ENCODE results near the gene STAB1. TPM values are rescaled to one million over a fixed set of nuclear protein-coding genes. Genes with fewer than 3 reads are reported as not detected.

The STAB1 gene
- total and polyA plus RNA-seq, 12 donors, result 17.4 to 231 (median 44.1) TPM

GRCh38 chr3:52493232-52494017 lies 1.7 kb upstream of the STAB1 start:
- intact Hi-C loops (cut with DNase I), result loop anchor here in 3 of 10 donors (5.0 kb wide), 3 partner anchors 34 to 44 kb away; partner anchors contain the start of genes NT5DC2 (in 1 of the 3) and UQCC5 (in 1 of the 3)
- H3K36me3 ChIP-seq, result peaks cover 0 to 55% (median 40%) of the 10 kb centered on the region in 9 donors
- DNase-seq, result no peak
- H3K4me1 ChIP-seq, result peaks cover 6 to 91% (median 69%) of the 10 kb centered on the region in 9 donors
- peak overlapping the region in 1 of 10 donors; percentile 95 for H3K27ac ChIP-seq
- no peaks in the 10 kb centered on the region for H3K27me3 ChIP-seq
- no peaks in the 10 kb centered on the region for H3K9me3 ChIP-seq
- WGBS, 2 donors, result 93 to 96% methylated on average over 7 of the region's 7 CpGs
- H3K4me3 ChIP-seq, result no peak overlapping the region
- no peak for ATAC-seq
- TF ChIP-seq CTCF (IDR thresholded peaks at IDR 0.05), result no peak

DNA sequence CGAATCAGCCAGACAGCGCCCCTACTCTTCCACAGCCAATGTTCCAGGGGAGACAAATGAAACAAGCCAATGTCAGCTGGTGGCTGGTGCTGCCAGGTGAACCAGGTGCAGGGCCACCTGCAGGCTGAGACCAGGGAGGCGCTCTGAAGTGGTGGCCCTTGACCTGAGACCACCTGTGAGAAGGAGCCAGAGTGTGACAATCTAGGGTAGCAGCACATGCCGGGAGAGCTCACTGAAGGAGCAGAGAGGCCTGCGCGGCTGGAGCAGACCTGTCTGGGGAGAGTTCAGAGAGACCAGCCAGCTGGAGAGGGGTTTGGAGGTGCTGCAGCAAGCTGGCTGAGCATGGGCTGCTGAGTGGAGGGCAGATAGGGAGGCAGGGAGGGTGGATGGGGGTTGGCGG lies 693 bp upstream of the STAB1 start:
- intact Hi-C loops (cut with DNase I), result loop anchor here in 3 of 10 donors (5.0 kb wide), 3 partner anchors 33 to 43 kb away; partner anchors contain the start of genes NT5DC2 (in 1 of the 3) and UQCC5 (in 1 of the 3)
- WGBS, 2 donors, result 79% methylated on average over 7 of the region's 7 CpGs
- TF ChIP-seq CTCF (IDR thresholded peaks at IDR 0.05), result no peak
- H3K36me3 ChIP-seq, result peaks cover 0 to 44% (median 31%) of the 10 kb centered on the region in 9 donors
- H3K4me1 ChIP-seq, result peaks cover 6 to 99% (median 60%) of the 10 kb centered on the region in 9 donors
- no peaks in the 10 kb centered on the region for H3K9me3 ChIP-seq
- DNase-seq, result no peak
- H3K27me3 ChIP-seq, result no peaks in the 10 kb centered on the region
- peak overlapping the region in 7 of 10 donors; percentile 81 to 95 (median 87) for H3K27ac ChIP-seq
- H3K4me3 ChIP-seq, result peak overlapping the region in 2 of 10 donors; percentile 58 to 61
- no peak for ATAC-seq

DNA sequence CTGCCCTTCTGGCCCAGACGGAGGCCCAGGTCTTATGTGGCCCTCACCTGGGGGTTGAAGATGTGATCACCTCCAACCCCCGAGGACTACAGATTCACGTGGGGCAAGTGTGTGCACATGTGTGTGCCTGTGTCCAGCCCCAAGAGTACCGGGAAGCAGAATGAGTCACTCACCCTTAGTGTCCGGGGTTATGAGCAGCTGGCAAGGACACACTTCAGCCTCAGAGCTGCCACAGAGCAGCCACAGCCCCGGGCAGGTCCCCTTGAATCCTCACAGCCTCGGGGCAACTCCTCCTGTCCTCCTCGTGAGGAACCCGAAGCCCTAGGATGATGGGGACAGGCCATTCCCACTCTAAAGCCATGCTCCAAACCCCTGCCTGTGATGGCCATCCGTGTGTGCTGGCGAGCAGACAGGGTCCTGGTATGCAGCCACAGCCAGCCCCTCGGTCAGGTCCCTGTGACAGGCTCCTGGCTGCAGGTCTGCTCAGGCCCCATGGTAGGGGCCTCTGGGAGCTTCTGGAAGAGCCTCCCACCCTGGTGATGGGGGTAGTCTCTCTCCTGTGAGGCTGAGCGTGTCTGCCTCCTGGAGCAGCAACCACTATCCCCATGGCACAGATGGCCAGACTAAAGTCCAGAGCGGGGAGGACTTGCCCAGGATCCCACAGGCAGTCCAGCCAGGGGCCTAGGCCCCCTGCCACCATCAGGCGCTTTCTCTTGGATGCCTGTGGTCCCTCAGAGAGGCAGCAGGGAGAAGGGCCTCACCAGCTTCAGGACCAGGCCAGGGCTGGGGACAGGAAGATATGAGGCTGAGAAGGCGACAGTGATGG lies 852 bp downstream of the STAB1 start:
- Histone ChIP-seq H3K4me1 (peaks cover 3 to 85% (median 44%) of the 10 kb centered on the region in 9 donors), H3K36me3 (peaks cover 0 to 32% (median 18%) of the 10 kb centered on the region in 9 donors), H3K9me3 (no peaks in the 10 kb centered on the region), H3K4me3 (peak overlapping the region in 9 of 10 donors; percentile 28 to 66 (median 56)), H3K27me3 (no peaks in the 10 kb centered on the region), H3K27ac (peak overlapping the region; percentile 51 to 95 (median 82))
- no peak for DNase-seq
- intact Hi-C loops (cut with DNase I), result no loop called here
- peak in 6 of 8 donors; percentile 6 to 56 (median 44) for ATAC-seq
- no peak for TF ChIP-seq CTCF (IDR thresholded peaks at IDR 0.05)
- WGBS, 2 donors, result 58 to 72% methylated on average over 16 of the region's 16 CpGs

Data from heart right ventricle (tissue), 16 donors.